HG02759 (cell line): ENCODE data around the gene STXBP2.

ENCODE experiments used
- ATAC-seq: cut with Tn5 transposase; IDR thresholded peaks from one replicate; pipeline ENCODE4 v1.9.1; 2021; ENCODE audit warnings: mild to moderate bottlenecking, moderate library complexity; ENCODE audit not compliant: unreplicated experiment

STXBP2 gene

GRCh38 chr19:7612282-7613274, 24.3 kb upstream of the STXBP2 start:
- no peak for ATAC-seq

DNA sequence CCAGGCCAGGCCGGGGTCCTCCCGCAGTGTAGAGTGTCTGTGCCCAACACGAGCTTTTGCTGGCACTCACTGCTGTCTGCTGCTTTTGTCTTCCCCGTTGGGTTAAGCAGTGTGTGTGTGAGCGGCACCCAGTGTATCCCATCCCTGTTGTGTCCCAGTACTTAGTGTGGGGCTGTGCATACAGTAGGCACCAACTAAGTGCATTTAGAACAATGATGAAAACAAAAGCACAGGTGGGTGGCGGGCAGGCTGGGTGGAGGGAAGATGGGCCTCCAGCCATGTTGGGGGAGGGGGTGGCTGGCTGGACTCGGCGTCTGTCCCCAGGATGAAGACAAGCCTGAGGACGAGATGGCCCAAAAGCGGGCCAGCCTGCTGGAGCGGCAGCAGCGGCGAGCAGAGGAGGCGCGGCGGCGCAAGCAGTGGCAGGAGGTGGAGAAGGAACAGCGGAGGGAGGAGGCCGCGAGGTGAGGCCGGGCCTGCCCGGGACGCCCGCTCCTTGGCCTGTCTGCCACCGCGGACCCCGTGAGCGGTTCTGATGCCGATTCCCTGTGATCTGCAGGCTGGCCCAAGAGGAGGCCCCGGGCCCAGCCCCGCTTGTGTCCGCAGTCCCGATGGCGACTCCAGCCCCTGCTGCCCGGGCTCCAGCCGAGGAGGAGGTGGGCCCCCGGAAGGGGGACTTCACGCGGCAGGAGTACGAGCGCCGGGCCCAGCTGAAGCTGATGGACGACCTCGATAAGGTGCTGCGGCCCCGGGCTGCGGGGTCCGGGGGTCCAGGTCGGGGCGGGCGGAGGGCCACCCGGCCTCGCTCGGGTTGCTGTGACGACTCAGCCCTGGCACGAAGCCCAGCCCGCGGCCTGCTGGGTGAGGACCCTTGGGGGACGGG, 21.8 kb upstream of the STXBP2 start:
- no peak for ATAC-seq

DNA sequence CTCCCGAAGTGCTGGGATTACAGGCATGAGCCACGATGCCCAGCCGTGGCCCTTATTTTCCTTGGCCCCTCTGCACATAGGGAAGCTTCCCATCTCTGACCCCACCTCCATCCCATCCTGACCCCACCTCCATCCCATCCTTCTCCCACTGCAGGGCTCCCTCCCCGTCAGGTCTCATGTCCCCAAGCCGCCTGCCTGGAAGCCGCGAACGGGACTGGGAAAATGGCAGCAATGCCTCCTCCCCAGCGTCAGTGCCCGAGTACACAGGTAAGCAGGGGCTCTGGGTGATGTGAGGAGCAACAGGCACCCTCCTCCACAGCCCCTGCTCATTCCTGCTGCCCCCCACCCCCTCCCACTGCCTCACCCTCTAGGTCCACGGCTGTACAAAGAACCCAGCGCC, 19.7 kb upstream of the STXBP2 start:
- ATAC-seq, result no peak

DNA sequence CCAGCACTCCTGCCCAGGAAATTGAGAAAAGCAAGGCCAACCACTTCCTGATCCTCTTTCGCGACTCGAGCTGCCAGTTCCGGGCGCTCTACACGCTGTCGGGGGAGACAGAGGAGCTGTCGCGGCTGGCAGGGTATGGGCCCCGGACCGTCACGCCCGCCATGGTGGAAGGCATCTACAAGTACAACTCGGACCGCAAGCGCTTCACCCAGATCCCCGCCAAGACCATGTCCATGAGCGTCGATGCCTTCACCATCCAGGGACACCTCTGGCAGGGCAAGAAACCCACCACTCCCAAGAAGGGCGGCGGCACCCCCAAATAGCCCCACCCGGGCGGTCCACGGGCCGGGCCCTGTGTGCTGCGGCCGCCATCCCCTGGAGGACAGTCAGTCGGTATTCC, 19.2 kb upstream of the STXBP2 start:
- ATAC-seq, result no peak

DNA sequence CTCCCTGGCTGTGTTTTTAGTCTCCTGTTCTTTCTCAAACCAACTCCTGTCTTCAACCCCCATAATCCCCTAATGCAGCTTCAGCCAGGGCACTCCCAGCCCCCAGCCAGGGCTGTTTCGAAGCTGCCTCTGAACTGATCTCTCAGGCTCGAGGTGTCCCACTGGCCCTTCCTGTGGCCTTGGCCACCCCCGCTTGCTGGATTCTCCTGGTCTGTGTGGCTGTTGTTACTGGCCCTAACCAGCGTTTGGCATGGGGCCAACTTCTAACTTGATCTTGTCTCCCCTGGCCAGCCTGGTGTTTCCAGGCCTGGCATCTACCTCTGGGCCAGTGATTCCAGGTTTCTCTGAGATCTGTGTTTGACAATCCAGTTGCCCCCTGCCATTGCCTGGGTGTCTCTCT, 18.6 kb upstream of the STXBP2 start:
- ATAC-seq, result no peak

DNA sequence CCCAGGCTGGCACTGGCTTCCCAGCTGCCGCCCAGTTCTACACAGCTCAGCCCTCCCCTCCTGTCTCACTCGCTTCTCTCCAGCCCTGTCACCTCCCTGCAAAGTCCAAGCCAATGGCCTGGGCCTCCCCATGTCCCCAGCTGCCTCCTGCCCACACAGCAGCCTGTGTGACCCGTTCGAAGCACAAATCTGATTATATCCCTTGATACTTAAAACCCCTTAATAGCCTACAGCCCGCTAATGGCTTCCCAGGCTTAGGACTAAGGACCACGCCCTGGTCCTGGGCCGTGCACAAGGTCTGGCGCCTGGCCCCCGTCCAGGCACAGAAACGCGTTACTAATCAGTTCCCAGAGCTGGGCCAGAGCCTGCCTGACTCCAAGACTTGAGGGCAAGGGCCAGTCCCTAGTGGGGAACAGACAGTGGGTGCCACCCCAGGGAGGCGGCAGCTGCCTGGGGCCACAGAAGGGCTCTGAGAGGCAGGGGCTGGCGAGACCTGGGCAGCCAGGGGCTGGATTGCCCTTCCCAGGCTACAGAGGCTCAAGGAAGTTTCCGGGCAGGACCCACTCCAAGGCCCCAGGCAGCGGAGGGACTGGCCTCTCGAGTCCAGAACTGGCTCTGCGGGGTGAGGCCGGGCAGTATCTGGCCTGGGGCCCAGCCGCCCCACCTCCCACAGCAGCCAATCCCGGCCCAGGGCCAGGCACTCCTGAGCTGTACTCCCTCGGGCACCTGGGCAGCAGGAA, 18.0 kb upstream of the STXBP2 start:
- no peak for ATAC-seq

GRCh38 chr19:7619671-7620441, 17.1 kb upstream of the STXBP2 start:
- ATAC-seq, result no peak

DNA sequence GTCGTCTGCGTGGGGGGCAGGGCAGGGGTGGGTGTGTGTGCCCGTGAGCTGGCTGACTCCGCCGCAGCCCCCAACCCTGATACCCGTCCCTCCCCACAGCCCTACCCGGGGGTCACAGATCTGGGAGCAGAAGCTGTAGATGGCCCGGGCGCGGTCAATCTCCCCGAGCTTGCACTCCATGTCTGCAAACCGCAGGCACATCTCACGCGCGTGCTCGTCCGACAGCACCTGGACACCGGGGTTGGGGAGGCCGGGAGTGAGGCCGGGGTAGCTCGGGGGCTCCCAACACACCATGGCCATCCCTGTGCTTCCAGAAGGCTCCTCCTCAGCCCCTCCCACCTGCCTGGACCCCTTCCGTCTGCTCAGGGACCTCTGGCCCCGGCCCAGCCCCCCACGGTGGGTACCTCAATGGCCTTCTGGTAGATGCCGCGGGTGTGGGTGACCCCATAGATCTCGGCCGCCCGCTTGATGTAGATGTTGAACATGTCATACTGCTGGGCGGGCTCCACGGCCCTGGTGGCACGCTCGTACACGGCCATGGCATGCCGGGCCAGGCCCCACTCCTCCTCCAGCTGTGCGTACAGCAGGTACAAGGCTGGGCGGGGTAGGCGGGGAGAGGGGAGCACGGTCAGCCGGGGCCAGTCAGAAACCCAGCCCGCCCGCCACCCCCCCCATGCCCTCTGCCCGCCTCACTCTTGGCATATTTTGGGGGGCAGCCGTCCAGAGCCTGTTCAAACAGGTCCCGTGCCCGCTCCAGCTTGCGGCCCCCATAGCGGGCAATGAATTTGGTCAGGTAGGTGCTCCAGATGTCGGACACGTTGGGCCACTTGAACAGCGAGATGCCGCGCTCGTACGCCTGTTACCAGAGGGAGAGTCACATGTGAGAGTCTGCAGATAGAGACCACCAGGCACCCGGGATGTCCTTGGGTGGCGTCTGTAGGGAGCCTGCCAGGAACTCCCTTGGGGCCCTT, 16.2 kb upstream of the STXBP2 start:
- ATAC-seq, result no peak

- no peak for ATAC-seq
These were observed 13.8 kb upstream of the STXBP2 start for GRCh38 chr19:7622933-7623685.

GRCh38 chr19:7623725-7624603, 12.9 kb upstream of the STXBP2 start:
- no peak for ATAC-seq

GRCh38 chr19:7624810-7625209, 12.1 kb upstream of the STXBP2 start:
- ATAC-seq, result no peak

GRCh38 chr19:7625763-7626372, 11.0 kb upstream of the STXBP2 start:
- no peak for ATAC-seq

GRCh38 chr19:7627166-7627565, 9.7 kb upstream of the STXBP2 start:
- ATAC-seq, result no peak

- ATAC-seq, result no peak
These were observed 8.2 kb upstream of the STXBP2 start for GRCh38 chr19:7628589-7629311.

DNA sequence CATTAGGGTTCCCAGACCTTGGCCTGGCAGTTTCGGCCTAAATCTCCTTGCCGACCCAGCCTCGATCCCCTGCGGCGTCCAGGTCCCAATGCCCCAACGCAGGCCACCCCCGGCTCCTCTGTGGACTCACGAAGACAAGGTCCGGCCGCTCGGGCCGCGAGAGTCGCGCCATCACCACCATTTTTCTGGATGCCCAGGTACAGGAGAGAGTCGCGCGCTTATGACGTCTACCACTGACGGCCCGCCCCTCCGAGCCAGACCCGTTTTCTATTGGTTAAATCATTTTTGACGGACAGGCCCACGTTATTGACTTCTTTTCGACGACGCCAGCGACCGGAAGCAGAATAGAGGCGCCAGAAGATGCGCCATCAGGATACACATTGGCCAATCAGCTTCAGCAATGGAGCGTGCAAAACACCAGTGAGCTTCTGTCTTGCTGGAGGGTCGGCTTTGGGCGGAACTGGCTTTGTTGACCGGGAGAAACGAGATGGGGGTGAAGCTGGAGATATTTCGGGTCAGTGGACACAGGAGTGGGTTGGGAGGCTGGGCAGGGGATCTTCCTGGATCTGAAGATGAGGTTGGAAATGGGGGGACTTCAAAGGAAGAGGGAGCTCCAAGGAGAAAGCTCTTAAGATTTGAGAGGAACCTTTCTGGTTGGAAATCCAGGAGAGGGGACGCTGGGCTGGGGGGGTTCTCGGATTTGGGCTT, 7.4 kb upstream of the STXBP2 start, which contains the start of the genes PET100 and XAB2:
Gene PET100 (plus strand): TSS at position 447 of the 708 bp plus-strand sequence. CDS start 41 bp downstream, at position 488.
Gene XAB2 (minus strand): TSS at position 199 of the 708 bp plus-strand sequence. CDS start 18 bp downstream, at position 181.
- ATAC-seq, result peak; percentile 93
